ENCODE data around the gene FEN1.

The FEN1 gene

GRCh38 chr11:61751384-61751783 lies 41.3 kb upstream of the FEN1 start:
- in situ Hi-C loops (cut with HindIII; ENCODE audit: low pct_unique_long_range_greater_than_20kb, low sequenced_read_pairs), result no loop called here
- TF ChIP-seq JUND (IDR thresholded peaks at IDR 0.05; ENCODE audit: low read depth), result no peak
- DNase-seq (ENCODE audit: low read depth in 1 of 2, low spot score in 1 of 2), result no peak

DNA sequence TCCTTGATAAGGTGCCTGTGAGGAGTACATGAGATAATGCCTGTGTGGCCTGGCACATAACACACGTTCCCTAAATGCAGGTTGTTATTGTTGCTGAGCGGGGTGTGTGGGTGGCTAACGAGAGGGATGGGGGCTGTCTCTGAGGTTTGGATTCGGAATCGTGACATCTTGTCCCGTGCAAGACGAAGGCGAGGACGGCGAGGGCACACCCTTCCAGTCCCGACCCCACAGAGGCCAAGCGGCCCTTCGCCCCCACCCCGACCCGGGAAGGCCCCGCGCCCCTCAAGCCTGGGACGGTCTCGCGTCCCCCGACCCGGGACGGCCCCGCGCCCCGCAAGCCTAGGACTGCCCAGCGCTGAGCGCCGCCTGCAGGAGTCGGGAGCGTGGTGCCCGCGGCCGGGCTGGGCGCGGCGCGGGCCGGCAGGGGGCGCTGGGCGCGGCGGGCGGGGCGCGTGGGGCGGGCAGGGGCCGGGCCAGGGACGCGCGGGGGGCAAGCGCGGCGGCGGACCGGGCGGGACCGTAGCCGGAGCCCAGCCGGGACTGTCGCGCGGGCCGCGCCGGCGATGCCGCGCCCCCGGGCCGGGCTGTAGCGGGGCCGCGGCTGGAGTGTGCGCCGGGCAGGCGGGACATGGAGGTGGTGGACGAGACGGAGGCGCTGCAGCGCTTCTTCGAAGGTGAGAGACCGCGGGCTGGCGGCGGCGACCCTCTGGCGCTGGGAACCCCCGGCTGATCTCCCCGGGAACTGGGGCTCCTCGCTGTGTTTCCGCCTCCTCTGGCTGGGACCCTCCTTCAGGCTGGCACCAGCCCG lies 40.4 kb upstream of the FEN1 start, which contains the start of gene MYRF:
MYRF (plus strand) TSS at position 520 of the 808 bp plus-strand sequence; CDS start at position 629, 109 bp downstream.
- in situ Hi-C loops (cut with HindIII; ENCODE audit: low pct_unique_long_range_greater_than_20kb, low sequenced_read_pairs), result no loop called here
- TF ChIP-seq JUND (IDR thresholded peaks at IDR 0.05; ENCODE audit: low read depth), result no peak
- peak; percentile 57 to 64 for DNase-seq (ENCODE audit: low read depth in 1 of 2, low spot score in 1 of 2)

DNA sequence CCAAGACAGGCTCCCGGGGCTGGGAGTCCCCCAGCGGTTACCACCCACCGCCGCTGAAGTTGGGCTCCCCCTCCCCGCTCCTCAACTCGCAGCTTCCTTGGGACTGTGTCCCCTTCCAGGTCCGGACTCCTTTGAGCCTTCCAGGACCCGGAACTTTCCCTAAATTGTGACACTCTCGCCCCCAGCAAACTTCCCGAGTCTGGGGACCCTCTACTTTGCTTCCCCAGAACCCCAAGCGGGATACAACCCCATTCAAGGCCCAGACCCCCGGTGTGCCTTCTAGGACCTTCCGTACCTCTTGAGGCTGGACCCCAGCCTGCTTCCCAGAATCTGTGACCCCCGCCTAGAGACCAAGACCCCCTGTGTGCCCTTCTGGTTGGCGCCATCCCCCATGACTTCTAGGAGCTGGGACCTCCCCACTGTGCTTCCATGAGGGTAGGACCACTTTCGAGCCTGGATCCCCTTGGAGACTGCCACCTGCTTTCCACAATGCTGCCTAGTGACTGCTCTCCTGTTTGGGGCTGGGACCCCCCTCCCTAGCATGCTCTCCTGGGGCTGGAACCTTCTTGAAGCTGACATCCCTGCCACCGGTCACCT lies 39.7 kb upstream of the FEN1 start:
- DNase-seq (ENCODE audit: low read depth in 1 of 2, low spot score in 1 of 2), result no peak
- in situ Hi-C loops (cut with HindIII; ENCODE audit: low pct_unique_long_range_greater_than_20kb, low sequenced_read_pairs), result no loop called here

DNA sequence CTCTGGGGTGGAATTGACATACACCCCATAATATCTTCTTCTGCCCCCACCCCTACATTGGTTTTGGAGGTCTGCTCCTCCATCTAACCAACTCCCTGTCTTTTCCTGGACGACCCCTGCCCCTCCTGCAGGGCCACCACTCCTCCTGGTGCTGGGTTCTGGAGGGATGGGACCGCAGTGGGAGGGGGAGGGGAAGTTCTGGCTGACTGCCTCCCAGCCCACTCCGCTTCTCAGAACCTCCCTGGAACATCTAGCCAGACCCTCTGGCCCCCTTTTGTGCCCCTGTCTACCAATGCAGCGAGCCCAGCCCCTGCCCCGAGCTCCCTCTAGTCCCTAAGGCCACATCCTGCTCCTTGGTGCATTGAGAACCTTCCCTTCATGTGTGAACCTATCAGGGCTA lies 39.0 kb upstream of the FEN1 start:
- no peak for TF ChIP-seq JUND (IDR thresholded peaks at IDR 0.05; ENCODE audit: low read depth)
- in situ Hi-C loops (cut with HindIII; ENCODE audit: low pct_unique_long_range_greater_than_20kb, low sequenced_read_pairs), result no loop called here
- no peak for DNase-seq (ENCODE audit: low read depth in 1 of 2, low spot score in 1 of 2)

More for the DNA sequence above, 39.7 kb upstream of the FEN1 start:
- no peak for TF ChIP-seq JUND (IDR thresholded peaks at IDR 0.05; ENCODE audit: low read depth)

DNA sequence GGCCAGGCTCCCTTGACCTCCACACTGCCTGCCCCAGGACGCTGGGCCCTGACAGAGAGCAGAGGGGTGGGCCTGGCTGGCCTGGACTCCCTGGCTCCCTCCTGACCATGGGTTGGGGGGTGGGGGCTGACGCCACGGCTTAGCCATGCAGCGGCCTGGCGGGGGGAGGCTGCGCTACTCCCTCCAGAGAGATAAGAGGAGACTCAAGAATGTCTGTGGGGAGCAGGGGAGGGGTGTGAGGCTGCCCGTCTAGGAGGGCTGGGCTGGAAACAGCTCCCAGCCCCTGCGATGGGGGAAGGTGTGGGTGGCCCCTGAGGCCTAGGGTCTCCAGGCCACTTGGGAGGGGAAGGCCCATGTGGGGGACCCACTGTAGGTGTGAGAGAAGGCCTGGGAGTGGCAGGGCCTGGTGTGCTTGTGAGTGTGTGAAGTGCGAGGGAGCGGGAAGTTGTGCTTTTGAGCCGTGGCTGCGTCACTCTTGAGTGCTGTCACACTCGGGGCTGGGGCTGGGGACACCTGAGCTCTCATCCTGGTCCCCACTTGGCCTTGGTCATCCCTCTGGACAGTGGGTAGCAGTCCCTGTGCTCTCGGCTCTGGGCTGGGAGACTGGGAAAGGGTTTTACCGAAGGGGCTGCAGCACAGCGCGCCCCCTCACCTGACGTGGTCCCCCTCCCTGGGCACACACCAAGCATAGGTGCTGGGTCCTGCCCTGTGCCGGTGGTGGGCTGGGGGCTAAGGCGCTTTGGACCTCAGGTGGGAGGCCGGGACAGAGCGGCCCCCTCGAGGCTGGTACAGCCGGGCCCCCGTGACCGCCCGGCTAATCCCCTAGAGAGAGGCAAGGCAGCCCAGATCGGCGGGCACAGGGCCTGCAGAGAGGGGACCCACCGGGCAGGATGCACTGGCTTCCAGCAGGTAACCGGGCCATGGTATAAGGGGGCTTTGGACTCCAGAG lies 37.9 kb upstream of the FEN1 start:
- no peak for DNase-seq (ENCODE audit: low read depth in 1 of 2, low spot score in 1 of 2)
- no peak for TF ChIP-seq JUND (IDR thresholded peaks at IDR 0.05; ENCODE audit: low read depth)
- in situ Hi-C loops (cut with HindIII; ENCODE audit: low pct_unique_long_range_greater_than_20kb, low sequenced_read_pairs), result no loop called here

- no peak for DNase-seq (ENCODE audit: low read depth in 1 of 2, low spot score in 1 of 2)
- in situ Hi-C loops (cut with HindIII; ENCODE audit: low pct_unique_long_range_greater_than_20kb, low sequenced_read_pairs), result no loop called here
- no peak for TF ChIP-seq JUND (IDR thresholded peaks at IDR 0.05; ENCODE audit: low read depth)
Observed at GRCh38 chr11:61756147-61756451, 36.6 kb upstream of the FEN1 start.

DNA sequence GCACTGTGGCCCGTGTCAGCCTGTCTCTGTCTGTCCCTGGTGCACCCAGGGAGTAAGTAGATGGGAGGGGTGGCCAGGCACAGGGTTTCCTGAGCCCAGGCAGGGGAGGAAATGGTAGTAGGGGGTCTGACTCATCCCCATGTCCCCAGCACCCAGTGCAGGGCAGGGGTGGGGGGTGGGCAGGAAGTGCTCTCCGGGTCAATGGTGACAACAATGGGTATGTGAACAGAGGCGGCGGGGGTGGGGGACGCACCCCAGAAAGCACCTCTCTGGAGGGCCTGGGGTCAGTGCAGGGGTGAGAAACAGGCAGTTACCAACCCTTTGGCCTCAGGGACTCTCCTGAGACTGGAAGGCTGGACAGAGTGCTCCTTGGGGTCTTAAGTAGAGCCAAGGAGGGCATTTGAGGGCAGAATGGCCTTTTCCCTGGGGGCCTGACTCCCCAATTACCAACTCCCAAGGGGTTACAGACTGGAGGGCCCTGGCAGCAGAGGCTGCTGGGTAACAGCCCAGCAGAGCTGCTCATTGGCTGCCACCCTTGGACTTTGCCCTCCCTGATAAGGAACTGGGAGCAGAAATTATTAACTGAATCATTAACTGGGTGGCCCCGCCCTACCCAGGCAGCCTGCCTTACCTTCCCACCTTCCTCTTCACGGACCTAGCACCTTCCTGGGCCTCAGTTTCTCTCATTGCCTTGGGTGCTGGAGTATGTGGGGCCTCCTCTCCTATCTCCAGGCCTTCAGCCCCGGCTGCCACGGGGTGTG lies 36.1 kb upstream of the FEN1 start:
- no peak for TF ChIP-seq JUND (IDR thresholded peaks at IDR 0.05; ENCODE audit: low read depth)
- DNase-seq (ENCODE audit: low read depth in 1 of 2, low spot score in 1 of 2), result no peak
- in situ Hi-C loops (cut with HindIII; ENCODE audit: low pct_unique_long_range_greater_than_20kb, low sequenced_read_pairs), result no loop called here

DNA sequence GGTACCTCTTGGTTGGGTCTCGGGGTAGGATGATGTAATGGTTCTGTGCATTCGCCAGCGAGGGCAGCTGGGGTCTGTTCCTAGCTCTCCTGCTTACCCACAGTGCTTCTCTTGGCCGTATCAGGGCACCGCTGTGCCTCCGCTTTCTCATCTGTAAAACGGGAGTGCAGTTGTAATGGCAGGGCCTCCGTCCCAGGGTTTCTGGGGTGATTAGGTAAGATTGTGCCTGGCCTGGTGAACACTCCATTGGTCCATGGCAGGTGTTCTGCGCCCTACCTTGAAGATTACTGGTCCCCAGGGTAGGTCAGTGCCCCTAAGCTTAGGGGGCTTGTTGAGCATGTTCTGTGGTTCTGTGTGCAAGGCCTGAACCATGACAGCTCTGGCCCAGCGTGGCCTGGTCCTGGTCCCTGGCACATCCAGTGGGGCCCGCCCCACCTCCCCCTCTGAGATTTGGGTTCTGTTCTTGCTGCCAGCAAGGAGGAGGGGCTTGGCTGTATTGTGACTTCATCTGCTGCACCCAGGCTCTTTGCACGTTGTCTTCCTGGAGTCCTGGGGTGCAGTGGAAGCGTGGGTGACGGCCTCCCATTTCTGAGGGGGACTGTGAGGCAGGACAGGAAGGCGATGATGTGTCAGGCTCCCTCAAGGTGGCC lies 35.4 kb upstream of the FEN1 start:
- DNase-seq (ENCODE audit: low read depth in 1 of 2, low spot score in 1 of 2), result no peak
- no peak for TF ChIP-seq JUND (IDR thresholded peaks at IDR 0.05; ENCODE audit: low read depth)
- in situ Hi-C loops (cut with HindIII; ENCODE audit: low pct_unique_long_range_greater_than_20kb, low sequenced_read_pairs), result no loop called here

- in situ Hi-C loops (cut with HindIII; ENCODE audit: low pct_unique_long_range_greater_than_20kb, low sequenced_read_pairs), result no loop called here
- no peak for DNase-seq (ENCODE audit: low read depth in 1 of 2, low spot score in 1 of 2)
- TF ChIP-seq JUND (IDR thresholded peaks at IDR 0.05; ENCODE audit: low read depth), result no peak
Observed at GRCh38 chr11:61760946-61761345, 31.8 kb upstream of the FEN1 start.

- no peak for TF ChIP-seq JUND (IDR thresholded peaks at IDR 0.05; ENCODE audit: low read depth)
- in situ Hi-C loops (cut with HindIII; ENCODE audit: low pct_unique_long_range_greater_than_20kb, low sequenced_read_pairs), result no loop called here
- DNase-seq (ENCODE audit: low read depth in 1 of 2, low spot score in 1 of 2), result no peak
Observed at GRCh38 chr11:61761440-61762222, 31.1 kb upstream of the FEN1 start.

DNA sequence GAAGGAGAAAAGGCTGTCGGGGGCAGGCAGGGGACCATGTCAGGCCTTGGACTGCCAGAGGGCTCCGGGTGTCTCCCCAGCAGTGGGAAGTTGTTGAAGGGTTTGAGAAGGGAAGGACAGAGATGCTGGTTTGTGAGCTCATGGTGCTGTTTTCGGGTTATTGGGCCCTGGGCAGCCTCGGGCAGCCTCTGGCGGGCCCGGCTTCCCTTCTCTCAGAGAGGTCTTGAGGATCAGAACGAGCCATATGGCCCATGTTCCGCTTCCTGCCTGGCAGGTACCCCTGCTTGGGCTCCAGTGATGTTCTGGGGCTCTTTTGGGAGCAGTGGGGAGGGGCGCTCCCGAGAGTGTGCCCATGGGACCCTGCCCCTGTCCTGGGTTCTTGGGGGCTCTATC lies 30.5 kb upstream of the FEN1 start:
- in situ Hi-C loops (cut with HindIII; ENCODE audit: low pct_unique_long_range_greater_than_20kb, low sequenced_read_pairs), result no loop called here
- no peak for DNase-seq (ENCODE audit: low read depth in 1 of 2, low spot score in 1 of 2)
- no peak for TF ChIP-seq JUND (IDR thresholded peaks at IDR 0.05; ENCODE audit: low read depth)

All from T47D (cell line).